ENCODE results near the gene PC.

The PC gene

DNA sequence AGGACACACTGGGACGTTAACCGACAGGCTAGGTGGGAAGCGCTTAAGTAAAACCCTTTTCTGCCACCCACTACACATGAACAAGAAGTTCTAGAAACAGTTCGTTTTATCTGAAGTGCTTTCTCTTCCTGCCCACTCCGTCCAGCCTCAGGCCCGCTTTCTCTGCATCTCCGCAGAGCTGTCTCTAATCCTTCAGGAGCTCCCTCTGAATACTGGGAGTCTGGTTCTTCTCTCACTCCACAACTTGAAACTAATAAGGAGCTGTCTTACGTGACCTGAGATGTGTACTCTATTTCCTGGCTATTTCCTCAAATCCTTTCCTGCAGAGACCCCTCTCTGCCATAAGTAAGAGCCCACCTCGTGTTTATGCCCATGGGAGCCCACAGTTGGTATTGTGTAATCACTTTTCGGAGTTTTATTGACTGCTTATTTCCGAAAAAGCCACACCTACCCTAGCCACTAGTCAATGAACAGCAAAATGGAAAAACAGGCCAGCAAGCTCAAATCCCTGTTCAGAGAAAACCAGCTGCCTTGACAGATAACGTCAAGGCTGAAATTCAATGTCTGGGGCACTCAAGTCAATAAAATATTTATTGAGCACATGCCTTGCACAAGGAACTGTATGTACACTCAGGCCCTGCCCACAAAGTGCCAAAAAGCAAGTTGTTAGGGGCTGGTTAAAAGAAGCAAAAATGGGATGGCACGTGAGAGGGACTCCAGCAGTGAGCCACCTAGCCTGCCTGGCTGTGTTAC lies 4.9 kb downstream of the PC start:
- no peak for DNase-seq (ENCODE audit: low read depth in 2 of 2)

DNA sequence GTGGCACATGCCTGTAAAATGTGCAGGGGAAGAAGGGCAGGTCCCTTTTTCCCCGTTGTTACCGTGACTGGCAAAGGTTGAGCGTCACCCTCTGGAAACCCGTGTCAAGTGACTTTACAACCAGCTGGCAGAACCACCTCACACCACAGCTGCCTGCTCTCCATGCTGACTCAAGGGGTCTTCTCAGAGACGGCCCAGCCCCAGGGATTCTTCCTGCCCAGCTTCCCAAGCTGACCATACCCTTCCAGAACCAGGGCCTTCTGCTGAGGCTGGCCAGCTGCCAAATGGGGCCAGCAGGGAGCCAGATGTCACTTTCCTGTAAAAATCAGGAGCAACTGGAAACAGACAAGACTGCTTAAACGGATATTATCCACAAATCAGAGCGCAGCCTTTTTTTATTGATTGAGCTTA lies 6.3 kb downstream of the PC start:
- no peak for DNase-seq (ENCODE audit: low read depth in 2 of 2)

DNA sequence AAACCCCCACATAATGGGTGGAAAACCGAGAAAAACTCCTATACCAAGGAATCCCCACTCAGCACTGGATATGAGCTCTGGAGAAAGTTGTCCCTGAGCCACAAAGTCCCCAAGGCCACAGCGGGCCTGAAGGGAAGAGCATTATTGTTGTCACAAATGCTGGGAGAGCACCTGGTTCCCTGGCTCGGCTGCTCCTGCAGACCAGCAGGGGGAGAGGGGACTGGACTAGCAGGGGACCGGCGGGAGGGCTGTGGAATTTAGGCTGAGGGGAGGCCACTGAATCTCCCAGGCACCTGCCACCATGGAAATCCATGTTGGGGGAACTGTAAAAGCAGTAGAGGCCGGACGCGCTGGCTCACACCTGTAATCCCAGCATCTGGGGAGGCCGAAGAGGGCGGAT lies 7.0 kb downstream of the PC start:
- DNase-seq (ENCODE audit: low read depth in 2 of 2): no peak

DNA sequence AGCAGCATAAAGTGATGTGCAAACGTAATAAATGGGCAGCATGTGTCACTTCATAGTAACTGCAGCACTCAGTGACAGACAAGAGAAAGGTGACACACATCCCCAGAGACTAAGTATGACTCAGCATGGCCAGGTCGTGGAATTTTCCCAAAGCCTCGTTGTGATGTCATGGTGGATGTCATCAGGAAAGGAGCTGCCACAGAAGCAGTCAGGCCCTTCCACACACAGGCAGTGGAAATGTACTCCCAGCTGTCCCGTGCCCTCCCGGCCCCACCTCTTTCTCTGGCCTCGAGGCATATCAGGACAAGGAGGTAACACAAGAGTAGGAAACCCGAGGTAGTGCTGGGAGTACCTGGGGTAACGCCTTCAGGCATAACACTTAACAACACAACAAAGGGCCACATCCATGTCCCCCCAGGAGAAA lies 8.1 kb downstream of the PC start:
- peak; percentile 10 to 20 for DNase-seq (ENCODE audit: low read depth in 2 of 2)

DNA sequence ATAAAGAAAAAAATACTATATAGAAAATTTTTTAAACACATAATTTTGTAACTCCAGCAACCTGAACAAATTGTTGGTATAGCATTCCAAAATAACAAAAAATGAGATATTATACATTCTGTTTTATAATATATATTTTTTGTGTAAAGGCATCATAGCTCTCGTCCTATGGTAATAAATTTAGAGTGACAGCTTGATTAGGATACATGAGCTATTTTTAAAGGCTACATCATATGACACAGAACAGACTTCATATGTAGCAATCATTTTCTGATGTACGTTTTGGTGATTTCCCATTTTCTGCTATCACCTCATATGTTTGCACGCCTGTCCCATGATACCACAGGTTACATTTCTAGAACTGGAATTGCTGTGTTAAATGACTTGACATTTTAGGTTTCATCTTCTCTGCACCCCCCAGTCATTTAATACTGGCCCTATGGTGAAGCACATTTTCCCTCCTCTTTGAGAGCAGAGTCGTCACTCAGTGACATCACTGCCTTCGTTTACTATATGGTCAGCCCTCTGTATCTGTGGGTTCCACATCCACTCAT lies 19.5 kb downstream of the PC start:
- DNase-seq (ENCODE audit: low read depth in 2 of 2): no peak

DNA sequence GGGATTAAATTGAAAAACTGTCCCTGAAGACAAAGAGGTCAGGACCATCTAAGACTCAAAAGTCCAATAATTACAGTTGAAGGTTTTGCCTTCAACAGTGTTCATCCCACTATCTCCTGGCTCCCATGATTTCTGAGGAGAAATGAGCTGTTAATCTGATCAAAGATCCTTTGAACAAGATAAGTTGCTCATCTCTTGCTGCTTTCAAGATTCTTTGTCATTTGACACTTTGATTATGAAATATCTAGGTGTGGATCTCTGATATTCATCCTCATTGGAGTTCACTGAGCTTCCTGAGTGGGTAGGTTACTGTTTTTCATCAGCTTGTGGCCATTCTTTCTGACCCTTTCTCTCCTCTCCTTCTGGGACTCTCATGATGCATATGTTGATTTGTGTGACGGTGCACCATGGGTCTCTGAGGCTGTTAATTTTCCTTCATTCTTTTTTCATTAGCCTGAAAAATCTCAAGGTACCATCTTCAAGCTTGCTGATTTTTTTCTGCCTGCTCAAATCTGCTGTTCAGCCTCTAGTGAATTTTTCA lies 20.9 kb downstream of the PC start:
- no peak for DNase-seq (ENCODE audit: low read depth in 2 of 2)

DNA sequence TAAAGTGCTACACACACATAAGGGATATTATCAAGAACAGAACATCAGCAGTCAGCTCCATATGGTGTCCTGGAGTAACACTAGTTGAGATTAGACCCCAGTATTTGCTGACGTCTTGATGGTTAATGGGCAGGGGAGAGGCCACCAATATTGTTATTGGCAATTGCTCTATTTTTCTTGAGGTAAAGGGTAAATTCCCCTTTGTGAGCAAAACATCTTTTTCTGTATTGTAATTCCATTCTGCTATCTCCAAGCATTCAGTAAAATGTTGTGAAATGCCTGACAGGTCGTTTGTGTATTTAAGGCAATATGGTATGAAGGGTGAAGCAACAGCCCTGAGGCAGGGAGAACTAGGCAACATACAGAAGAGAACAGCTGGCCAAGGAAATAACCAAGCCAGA lies 21.9 kb downstream of the PC start:
- no peak for DNase-seq (ENCODE audit: low read depth in 2 of 2)

DNA sequence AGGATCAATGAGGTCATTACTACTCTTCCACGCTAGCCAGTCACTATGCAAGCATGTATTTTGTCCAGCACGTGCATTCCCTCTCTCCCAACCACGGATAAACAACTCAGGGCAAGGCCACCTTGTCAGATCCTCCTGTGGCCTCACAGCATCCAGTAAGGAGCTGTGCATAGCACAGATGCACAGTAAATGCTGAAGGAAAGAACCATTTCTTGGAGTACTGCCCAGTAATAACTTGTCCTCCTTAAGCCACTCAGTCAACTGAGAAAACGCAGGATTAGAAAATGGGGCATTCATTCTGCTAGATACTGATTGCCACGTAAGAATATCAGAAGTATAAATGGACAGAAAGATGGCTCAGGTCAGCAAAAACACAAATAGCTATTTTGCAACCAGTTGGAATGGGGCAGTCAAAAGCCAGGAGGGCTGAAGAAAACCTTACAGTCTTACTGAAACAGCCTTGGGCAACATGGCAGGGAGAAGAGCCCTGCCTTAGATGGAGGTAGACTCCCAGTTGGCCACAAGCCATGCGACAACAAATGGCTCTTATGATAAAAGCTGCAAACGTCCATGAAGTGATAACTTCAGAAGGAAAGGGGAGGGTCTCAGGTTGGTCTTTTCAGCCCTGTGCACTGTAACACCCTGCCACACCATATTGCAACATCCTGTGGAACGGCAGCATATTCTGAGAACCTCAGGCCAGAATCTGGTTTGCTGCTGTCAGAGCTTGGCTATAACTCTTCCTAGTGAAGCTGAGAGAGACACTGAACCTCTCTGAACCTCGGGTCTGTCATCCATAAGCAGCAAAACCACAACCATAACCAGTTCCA lies 23.0 kb downstream of the PC start:
- no peak for DNase-seq (ENCODE audit: low read depth in 2 of 2)

DNA sequence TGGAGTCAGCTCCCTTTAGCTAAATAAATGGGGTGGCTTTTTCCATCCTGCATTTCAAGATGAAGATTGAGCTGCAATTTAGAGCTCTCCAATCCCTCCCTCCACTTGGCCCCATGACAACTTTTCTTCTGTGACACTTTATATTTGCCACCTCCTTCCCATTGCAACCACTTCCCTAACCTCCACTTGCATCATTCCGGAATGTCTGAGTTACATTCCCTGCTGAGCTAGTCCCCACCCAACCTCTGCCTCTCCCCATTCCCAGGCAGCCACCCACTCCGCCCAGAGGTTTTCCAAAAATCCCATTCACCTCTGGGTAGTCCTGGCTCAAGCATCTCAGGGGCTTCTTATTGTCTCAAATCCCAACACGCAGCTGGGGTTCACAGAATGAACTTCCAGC lies 24.7 kb downstream of the PC start:
- DNase-seq (ENCODE audit: low read depth in 2 of 2): no peak

DNA sequence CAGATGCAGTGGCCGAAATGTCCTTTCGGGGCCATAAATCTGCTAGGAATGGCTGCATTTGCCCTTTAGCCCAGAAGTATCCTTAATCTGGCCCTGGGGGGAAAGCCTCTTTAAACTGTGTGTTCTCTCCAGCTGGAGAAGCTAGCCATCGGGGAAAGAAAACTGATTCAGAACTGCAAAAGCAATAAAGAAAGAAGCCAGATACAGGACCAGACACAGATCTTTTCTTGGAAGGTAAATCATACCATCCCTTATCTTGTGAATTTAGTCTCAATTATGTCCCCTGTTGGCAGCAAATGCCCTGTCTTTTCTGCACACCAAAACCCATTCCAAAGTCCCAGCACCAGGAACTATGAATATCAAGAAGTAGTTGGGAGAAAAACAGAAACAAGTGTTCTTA lies 25.6 kb downstream of the PC start:
- DNase-seq (ENCODE audit: low read depth in 2 of 2): no peak

DNA sequence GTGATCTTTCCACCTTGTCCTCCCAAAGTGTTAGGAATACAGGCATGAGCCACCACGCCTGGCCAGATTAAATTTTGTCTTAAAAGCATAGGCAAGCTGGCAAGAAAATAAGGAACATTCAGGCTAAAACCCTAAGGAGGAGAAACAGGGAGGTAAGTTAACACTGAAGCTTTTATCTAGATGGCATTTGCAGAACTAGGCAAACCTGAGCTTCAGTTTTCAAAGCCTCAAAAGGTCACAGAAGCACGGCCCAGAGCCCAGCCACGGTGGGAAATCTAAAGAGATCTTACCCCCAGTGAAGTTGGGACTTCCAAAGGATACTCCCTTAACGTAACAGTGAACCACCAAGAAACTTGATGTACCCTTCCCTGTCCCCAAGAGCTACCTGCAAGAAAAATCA lies 28.4 kb downstream of the PC start:
- DNase-seq (ENCODE audit: low read depth in 2 of 2): no peak

DNA sequence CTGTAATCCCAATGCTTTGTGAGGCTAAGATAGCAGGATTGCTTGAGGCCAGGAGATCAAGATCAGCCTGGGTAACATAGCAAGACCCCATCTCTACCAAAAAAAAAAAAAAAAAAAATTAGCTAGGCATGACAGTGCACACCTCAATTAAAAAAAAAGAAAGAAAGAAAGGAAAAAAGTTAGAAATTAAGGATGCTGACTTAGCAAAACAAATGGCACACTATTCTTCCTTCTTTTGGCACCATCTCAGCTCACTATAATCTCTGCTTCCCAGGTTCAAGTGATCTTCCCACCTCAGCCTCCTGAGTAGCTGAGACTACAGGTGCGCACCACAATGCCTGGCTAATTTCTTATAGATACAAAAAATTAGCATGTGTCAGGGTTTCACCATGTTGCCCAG lies 33.9 kb downstream of the PC start:
- no peak for DNase-seq (ENCODE audit: low read depth in 2 of 2)

DNA sequence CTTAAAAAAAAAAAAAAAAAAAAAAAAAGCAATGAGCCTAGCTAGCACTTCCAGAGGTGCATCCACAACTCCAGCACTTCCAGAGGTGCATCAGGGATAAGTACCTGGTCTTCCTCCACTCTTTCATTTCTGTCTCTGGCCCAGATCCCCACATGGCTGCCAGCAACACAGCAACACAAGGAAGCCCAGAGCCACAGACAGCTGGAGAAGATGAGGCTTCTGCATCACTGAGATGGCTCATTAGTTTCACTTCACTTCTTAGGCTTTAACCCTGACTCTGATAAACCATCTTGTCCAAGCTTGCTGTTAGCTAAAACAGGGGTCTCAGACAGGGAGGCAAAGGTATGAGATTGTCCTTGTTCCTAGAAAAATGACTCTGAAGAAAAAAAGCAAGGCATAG lies 35.6 kb downstream of the PC start:
- DNase-seq (ENCODE audit: low read depth in 2 of 2): no peak

DNA sequence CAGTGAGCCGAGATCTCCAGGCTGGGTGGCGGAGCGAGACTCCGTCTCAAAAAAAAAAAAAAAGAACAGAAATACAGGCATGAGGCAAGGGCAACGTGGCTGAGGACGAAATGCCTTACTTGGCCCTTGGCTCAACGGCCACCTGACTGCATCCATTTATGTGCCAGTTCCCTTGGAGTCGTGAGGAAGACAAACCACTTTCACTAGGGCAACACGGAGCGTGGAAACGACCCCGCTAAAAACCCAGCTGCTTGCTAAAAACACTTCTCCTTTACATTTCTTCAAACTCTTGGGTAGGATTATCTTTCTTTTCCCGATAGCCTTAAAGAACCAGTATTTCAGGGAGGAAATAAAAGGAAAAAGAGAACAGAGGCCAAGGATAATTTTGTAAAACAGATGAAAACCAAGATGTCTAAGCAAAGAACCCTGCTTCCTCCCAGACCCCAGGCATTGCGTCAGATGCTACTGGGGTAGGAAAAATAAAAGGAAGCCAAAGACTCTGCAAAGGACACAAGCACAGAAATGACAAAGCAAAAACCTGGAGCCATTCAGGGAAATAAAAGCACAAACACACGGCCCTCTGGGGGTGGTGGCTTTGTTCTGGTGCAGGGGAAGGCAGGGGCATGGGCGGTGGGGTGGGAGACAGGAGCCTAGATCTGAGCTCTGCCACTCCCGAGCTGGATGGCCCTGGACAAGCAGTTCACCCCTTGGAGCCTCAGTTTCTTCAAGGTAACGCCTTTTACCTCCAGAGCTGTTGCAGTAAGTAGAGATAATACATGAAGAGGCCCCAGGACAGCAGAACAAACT lies 37.0 kb downstream of the PC start:
- DNase-seq (ENCODE audit: low read depth in 2 of 2): no peak

DNA sequence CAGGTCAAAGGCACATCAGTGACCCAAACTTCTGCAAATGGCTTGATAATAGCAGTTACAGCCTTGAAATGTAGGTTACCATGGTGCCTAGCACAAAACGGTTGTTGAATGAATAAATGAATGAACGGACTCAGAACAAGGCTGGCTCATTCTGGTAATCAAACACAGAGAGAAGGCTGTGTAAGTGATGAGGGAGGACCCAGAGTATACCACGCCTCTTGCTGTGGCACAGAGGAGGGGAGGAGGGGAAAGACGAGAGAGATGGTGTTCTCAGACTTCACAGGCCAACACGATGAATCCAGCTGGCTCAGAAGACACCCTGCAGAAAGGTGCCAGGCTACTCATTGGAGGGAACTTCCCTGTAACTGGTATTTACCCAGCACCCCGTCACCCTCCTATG lies 38.3 kb downstream of the PC start:
- no peak for DNase-seq (ENCODE audit: low read depth in 2 of 2)

DNA sequence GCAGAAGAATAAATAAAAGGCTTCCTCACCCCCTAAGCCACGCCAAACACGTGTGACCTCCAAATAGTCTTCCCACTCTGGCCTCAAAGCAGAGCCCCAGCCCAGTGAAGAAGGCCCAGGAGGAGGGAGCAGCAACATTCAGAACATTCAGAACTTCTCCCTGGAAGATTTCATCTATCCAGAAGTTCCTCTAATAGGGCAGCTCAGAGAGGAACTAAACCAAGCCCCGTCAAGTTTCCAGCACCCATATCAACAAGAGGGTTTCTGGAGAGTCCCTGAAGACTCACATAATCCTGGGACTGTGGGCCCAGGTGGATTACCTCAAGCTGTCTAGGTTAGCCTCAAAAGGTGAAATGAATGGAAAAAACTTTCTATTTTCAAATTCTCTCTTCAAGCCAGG lies 39.4 kb downstream of the PC start:
- no peak for DNase-seq (ENCODE audit: low read depth in 2 of 2)

DNA sequence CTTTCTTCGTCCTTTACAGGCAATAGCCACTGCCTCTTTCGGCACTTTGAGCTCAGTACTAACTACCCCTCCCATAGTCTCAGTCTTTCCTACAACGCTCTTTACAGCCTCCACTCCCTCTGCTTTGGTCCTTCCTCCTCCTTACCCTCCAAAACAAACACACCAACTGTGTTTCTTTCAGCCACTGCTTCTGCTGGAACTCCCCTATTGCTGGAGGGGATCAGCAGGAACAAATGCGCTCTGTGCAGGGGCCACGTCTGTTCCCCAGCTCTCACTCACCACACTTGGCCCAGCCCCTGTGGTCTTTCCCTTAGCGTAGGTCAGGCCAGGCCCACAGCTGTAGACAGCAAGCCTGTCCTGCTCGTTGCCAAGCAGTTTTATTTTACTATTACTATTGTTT lies 42.3 kb downstream of the PC start:
- DNase-seq (ENCODE audit: low read depth in 2 of 2): no peak

DNA sequence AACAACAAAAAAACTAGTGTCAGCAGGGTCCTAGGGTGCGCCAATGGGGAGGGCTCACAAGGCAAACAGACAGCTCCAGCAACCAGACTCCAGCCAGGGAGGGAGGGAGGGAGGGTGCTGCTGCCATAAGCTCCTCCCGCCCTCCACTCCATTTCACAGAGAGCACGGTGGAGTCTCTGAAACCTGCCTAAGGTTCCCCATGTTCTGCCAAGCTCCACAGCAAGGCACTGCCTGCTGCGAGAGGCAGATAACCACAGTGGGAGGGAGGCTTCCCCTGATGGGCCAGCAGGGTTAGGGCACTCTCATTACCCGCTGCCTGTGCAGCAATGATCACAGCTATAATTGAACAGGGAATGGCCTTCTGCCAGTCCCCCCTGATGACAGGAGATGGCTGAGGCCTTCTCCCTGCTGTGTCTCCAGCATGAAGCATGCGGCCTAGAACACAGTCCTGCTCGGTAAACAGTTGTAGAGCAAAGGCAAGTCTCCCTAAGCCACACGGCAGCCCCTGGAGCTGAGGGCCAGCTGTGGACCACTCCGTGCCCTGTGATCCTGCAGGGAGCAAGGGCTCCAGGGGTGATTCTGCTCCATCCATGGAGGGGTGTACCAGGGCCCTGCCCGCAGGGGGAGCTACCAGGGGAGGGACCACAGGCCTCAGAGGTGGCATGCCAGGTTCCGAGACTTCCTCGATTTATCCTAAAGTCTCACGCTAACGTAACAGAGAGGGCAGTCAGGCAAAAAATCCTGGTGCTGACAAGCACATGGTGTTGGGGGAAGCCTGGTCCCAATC lies 42.9 kb downstream of the PC start:
- DNase-seq (ENCODE audit: low read depth in 2 of 2): no peak

DNA sequence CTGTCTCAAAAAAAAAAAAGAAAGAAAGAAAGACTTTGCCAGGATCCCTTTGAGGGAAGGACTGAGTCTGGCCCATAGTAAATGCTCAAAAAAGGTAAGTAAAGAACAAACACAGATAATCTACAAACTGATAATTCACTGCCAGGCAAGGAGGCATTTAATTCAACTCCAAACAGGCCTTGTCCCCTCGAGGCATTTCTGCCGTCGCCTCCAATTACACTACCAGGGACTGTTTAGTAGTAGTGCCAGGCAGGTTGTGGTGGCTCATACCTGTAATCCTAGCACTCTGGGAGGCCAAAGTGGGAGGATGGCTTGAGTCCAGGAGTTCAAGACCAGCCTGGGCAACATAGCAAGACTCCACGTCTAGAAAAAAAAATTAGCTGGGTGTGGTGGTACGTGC lies 43.7 kb downstream of the PC start:
- no peak for DNase-seq (ENCODE audit: low read depth in 2 of 2)

DNA sequence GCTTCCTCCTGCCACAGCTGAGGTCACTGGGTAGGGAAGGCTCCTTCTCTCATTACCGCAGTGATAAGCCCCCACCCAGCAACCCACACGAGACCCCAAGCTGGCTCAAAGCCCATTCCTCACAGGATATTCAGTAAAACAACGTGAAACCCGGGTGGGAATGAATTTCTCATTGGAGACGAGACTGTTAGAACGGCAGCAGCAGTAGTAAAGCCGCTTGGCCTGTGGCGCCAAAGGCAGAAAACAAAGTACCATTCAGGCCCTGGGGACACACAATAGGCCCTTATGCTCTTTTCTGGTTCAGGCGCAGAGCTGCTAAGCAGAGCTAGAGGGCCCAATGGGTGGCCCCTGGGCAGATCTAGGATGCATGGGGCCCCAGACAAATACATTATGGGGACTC lies 45.3 kb downstream of the PC start:
- no peak for DNase-seq (ENCODE audit: low read depth in 2 of 2)

DNA sequence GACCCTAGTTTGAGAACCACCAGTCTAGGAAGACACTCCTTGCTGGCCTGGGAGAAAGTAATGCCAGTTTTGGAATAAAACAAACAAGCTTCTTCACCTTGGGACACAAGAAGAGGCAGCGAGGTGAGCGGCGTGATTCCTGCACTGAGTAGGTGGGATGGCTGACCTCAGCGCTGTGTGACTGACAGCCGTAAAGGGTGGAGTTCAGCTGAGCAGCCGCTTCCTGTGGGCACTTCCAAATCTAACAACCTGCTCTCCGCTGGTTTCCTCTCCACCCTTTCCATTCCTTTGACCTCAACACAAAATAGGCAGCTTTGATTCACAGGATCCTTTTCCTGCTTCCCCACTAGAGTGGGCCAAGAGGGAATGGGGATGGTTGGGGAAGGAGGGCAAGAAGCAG lies 45.8 kb downstream of the PC start:
- no peak for DNase-seq (ENCODE audit: low read depth in 2 of 2)

Data from stimulated activated CD4-positive, alpha-beta T cell treated with anti-CD3 and anti-CD28 coated beads, Interleukin-12 subunit alpha, Interleukin-12 subunit beta, amount 100 ng/mL, for 24 hours (primary cell).